Testis (tissue), 3 donors: ENCODE data around the gene COL9A3. TPM values are rescaled to one million over a fixed set of nuclear protein-coding genes. Genes with fewer than 3 reads are reported as not detected.

Source experiments
- DNase-seq: peaks from one replicate; pipeline ENCODE4 v3.0.0-alpha.2; 2019
- H3K27ac ChIP-seq, 2 donors: fragments of 200-600 bp; sonication (generic); one replicate each; pipeline ENCODE4 v1.5.1; 2019
- H3K27me3 ChIP-seq: fragments of 200-600 bp; sonication (generic); one replicate; pipeline ENCODE4 v1.5.1; 2019
- H3K36me3 ChIP-seq: fragments of 200-600 bp; sonication (generic); one replicate; pipeline ENCODE4 v1.5.1; 2017; ENCODE audit warnings: low read depth; ENCODE audit errors: missing control alignments
- H3K4me1 ChIP-seq: fragments of 200-600 bp; sonication (generic); one replicate; pipeline ENCODE4 v1.5.1; 2019
- H3K4me3 ChIP-seq, 2 donors: fragments of 200-600 bp; sonication (generic); one replicate each; pipeline ENCODE4 v1.5.1; 2017 to 2019
- H3K9me3 ChIP-seq: fragments of 200-600 bp; sonication (generic); one replicate; pipeline ENCODE4 v1.5.1; 2017
- CTCF ChIP-seq, 3 experiments: fragments of 450-650 bp in 2 of 3; fragments of 200-600 bp in 1 of 3; sonication (generic) in 1 of 3; IDR thresholded peaks; one replicate each; pipeline ENCODE4 v1.5.1; 2016 to 2019; ENCODE audit warnings: antibody characterized with exemption in 3 of 3, mild to moderate bottlenecking in 2 of 3, moderate library complexity in 1 of 3
- POLR2A ChIP-seq: fragments of 450-650 bp; IDR thresholded peaks from one replicate; pipeline ENCODE4 v1.6.1; 2017; ENCODE audit warnings: antibody characterized with exemption, mild to moderate bottlenecking, moderate library complexity
- WGBS, 2 donors: methylation state at CpG; one replicate each; pipeline ENCODE4 v1.1.5; 2018; 5-methylcytosine and 5-hydroxymethylcytosine counted together
- intact Hi-C: fragments of 100-400 bp; cut with DNase I; formaldehyde crosslinking; loops from one replicate; pipeline ENCODE4 v1.15.1; 2023; ENCODE audit warnings: low total_unique reads
- polyA plus RNA-seq: library from polyadenylated mRNA; stranded (reverse); fragments of 350-450 nt; fragmentation: Illumina TruSeq; extraction: RNeasy Lipid Tissue Mini Kit (QIAGEN cat#74804); gene quantifications from one replicate; pipeline ENCODE4 v1.2.3, GENCODE V29; 2014; ENCODE audit warnings: low read depth, low replicate concordance; ENCODE audit not compliant: insufficient read depth
- total RNA-seq, 2 donors: library from RNA; depleted of rRNA; stranded (reverse); fragments of >200 nt; gene quantifications; one replicate each; pipeline ENCODE4 v1.2.3, GENCODE V29; 2016

Gene COL9A3
- total and polyA plus RNA-seq, 3 donors from 2014 or later, result 19.1 to 50.6 (median 21.3) TPM

GRCh38 chr20:62799036-62799435, 17.8 kb upstream of the COL9A3 start:
- no peaks in the 10 kb centered on the region for H3K27me3 ChIP-seq
- no peak overlapping the region for H3K27ac ChIP-seq
- no peaks in the 10 kb centered on the region for H3K36me3 ChIP-seq
- H3K9me3 ChIP-seq, result no peaks in the 10 kb centered on the region
- intact Hi-C loops, result no loop called here
- no peak for TF ChIP-seq CTCF (IDR thresholded peaks at IDR 0.05)
- TF ChIP-seq POLR2A, result no peak
- H3K4me1 ChIP-seq, result peaks cover 8% of the 10 kb centered on the region
- DNase-seq, result no peak
- 93 to 95% methylated on average over 8 of the region's 8 CpGs for WGBS, 2 donors
- no peak overlapping the region for H3K4me3 ChIP-seq

DNA sequence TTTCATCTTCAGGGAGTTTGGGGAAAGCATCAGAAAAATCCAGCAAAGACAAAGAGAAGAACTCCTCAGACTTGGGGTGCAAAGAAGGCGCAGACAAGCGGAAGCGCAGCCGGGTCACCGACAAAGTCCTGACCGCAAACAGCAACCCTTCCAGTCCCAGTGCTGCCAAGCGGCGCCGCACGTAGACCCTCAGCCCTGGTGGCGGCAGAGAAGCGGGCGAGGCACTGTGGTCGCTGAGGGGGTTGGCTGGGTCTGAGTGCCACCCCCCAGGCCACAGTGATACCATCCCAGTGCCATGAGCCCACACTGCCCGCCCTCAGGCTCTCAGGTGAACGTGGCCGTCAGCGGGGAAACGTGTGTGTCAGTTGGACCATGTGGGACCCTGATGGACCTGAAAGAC, 17.4 kb upstream of the COL9A3 start:
- H3K36me3 ChIP-seq, result no peaks in the 10 kb centered on the region
- 97% methylated on average over 18 to 19 of the region's 19 CpGs for WGBS, 2 donors
- H3K27me3 ChIP-seq, result no peaks in the 10 kb centered on the region
- TF ChIP-seq CTCF (IDR thresholded peaks at IDR 0.05) (no peak), POLR2A (no peak)
- no peak overlapping the region for H3K4me3 ChIP-seq
- peaks cover 8% of the 10 kb centered on the region for H3K4me1 ChIP-seq
- H3K27ac ChIP-seq, result no peak overlapping the region
- no peaks in the 10 kb centered on the region for H3K9me3 ChIP-seq
- DNase-seq, result no peak
- intact Hi-C loops, result no loop called here

DNA sequence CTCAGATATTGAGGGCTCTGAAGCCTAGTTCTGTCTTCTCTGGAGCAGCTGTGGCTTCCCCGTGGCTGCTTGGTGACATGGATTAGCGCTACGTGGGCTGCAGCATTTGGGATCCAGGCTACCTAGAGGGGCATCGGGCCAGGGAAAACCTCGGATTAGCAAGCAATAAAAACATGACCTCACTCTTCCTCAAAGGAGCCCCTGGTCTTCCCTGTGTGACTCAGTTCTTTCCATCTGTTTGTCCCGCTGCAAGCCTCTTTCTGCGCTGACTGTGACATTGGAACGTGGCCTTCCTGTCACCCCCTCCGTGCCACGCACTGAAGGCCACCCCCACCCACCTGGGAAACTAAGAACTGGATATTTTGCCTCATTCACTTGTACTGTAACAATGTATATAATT, 17.0 kb upstream of the COL9A3 start:
- no peak for DNase-seq
- Histone ChIP-seq H3K36me3 (no peaks in the 10 kb centered on the region), H3K9me3 (no peaks in the 10 kb centered on the region), H3K4me1 (peaks cover 8% of the 10 kb centered on the region), H3K27me3 (no peaks in the 10 kb centered on the region), H3K4me3 (no peak overlapping the region), H3K27ac (no peak overlapping the region)
- 78 to 85% methylated on average over 9 to 10 of the region's 10 CpGs for WGBS, 2 donors
- TF ChIP-seq POLR2A (no peak), CTCF (IDR thresholded peaks at IDR 0.05) (no peak)
- intact Hi-C loops, result no loop called here

DNA sequence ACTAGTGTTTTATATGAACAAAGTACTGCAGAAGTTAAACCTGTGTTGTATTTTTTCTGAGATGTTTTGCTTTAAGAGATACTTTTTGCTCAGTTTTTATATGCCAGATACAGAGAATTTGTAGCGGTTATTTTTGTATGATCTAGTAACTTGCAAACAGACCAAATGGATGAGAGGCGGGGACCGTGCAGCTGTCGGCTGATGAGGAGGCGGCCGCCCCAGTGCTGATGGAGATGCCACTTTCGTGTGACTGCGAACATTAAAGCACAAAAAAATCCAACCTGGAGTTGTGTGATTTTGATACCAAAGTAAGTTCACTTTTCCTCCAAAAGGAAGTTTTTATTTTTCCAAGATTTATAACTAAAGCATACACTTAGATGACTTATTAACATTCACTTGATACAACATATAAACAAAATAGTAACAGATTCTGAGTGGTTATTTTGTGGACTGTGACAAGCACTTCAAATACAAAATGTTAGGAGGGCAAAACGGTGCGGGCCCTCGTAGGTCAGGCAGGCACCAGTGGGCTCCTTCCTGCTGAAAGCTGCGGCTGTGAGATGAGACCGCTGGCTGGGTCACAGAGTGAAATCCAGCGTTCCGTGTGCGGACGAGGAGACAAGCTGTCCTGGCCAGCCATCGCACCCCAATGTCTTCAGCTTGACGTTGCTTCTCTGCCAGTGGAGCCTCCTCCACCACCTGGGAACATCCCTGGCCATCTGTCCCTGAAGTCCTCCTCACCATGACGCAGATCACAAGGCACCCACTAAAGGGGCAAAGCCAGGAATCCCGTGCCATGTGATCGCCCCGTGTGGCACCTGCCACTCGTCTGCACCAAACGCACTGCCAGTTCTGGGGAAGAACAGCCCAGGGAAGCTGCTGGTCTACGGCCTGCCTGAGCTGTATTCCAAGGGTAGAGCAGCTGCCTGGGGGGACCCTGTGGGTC, 16.3 kb upstream of the COL9A3 start:
- Histone ChIP-seq H3K27ac (no peak overlapping the region), H3K9me3 (no peaks in the 10 kb centered on the region), H3K27me3 (no peaks in the 10 kb centered on the region), H3K4me3 (no peak overlapping the region), H3K4me1 (peaks cover 10% of the 10 kb centered on the region), H3K36me3 (no peaks in the 10 kb centered on the region)
- DNase-seq, result no peak
- WGBS, 2 donors, result 81 to 88% methylated on average over 17 to 26 of the region's 26 CpGs
- intact Hi-C loops, result no loop called here
- TF ChIP-seq POLR2A (no peak), CTCF (IDR thresholded peaks at IDR 0.05) (no peak)
